H9 (cell line): ENCODE results near the gene MGAT4C. TPM values are rescaled to one million over a fixed set of nuclear protein-coding genes. Genes with fewer than 3 reads are reported as not detected.

ENCODE experiments used
- DNase-seq: peaks from one replicate; pipeline ENCODE4 v3.0.0-alpha.2; 2017
- H2AFZ ChIP-seq: one replicate; pipeline ENCODE4 v1.6.1; 2013; ENCODE audit warnings: mild to moderate bottlenecking, low read length, control low read depth, moderate library complexity
- H2AK5ac ChIP-seq: 2 replicates; pipeline ENCODE4 v1.6.1; 2013; ENCODE audit warnings: low read length, control low read depth, mixed read lengths; ENCODE audit not compliant: insufficient read length
- H2BK120ac ChIP-seq: one replicate; pipeline ENCODE4 v1.6.1; 2013; ENCODE audit warnings: low read depth, mild to moderate bottlenecking, low read length, control low read depth, inconsistent platforms; ENCODE audit not compliant: poor library complexity, severe bottlenecking
- H2BK12ac ChIP-seq: 2 replicates; pipeline ENCODE4 v1.6.1; 2013; ENCODE audit warnings: low read length, control low read depth, mixed read lengths, low read depth; ENCODE audit not compliant: insufficient read length
- H2BK15ac ChIP-seq: 2 replicates; pipeline ENCODE4 v1.6.1; 2013; ENCODE audit warnings: low read depth, low read length, control low read depth
- H2BK20ac ChIP-seq: one replicate; pipeline ENCODE4 v1.6.1; 2013; ENCODE audit warnings: low read depth, mild to moderate bottlenecking, low read length, control low read depth, inconsistent platforms; ENCODE audit not compliant: poor library complexity, severe bottlenecking
- H2BK5ac ChIP-seq: 2 replicates; pipeline ENCODE4 v1.6.1; 2013; ENCODE audit warnings: low read length, control low read depth, mixed read lengths; ENCODE audit not compliant: insufficient read length
- H3K14ac ChIP-seq: 2 replicates; pipeline ENCODE4 v1.6.1; 2013; ENCODE audit warnings: low read length, control low read depth; ENCODE audit not compliant: insufficient read depth
- H3K18ac ChIP-seq: 2 replicates; pipeline ENCODE4 v1.6.1; 2013; ENCODE audit warnings: low read depth, mild to moderate bottlenecking, mixed read lengths, low read length, control low read depth; ENCODE audit not compliant: insufficient read length
- H3K23ac ChIP-seq: 2 replicates; pipeline ENCODE4 v1.6.1; 2013; ENCODE audit warnings: low read length, control low read depth, mixed read lengths, low read depth; ENCODE audit not compliant: insufficient read length
- H3K23me2 ChIP-seq: 2 replicates; pipeline ENCODE4 v1.6.1; 2013; ENCODE audit warnings: low read depth, mild to moderate bottlenecking, mixed read lengths, low read length, control low read depth; ENCODE audit not compliant: insufficient read length, poor library complexity, severe bottlenecking
- H3K27ac ChIP-seq: 2 replicates; pipeline ENCODE4 v1.5.1; 2013; ENCODE audit warnings: low read length, control low read depth, mixed read lengths, low read depth; ENCODE audit not compliant: insufficient read length
- H3K27me3 ChIP-seq: 2 replicates; pipeline ENCODE4 v1.6.1; 2013; ENCODE audit warnings: low read length, control low read depth, inconsistent platforms; ENCODE audit not compliant: insufficient read depth
- H3K4ac ChIP-seq: 2 replicates; pipeline ENCODE4 v1.6.1; 2013; ENCODE audit warnings: low read depth, mild to moderate bottlenecking, control low read depth, inconsistent platforms, low read length, moderate library complexity
- H3K4me1 ChIP-seq: 2 replicates; pipeline ENCODE4 v1.6.1; 2013; ENCODE audit warnings: low read length, control low read depth, inconsistent platforms; ENCODE audit not compliant: insufficient read depth
- H3K4me2 ChIP-seq: 2 replicates; pipeline ENCODE4 v1.6.1; 2013; ENCODE audit warnings: low read length, control low read depth, mixed read lengths; ENCODE audit not compliant: insufficient read length, insufficient read depth
- H3K56ac ChIP-seq: 2 replicates; pipeline ENCODE4 v1.6.1; 2013; ENCODE audit warnings: low read depth, mild to moderate bottlenecking, mixed read lengths, low read length, control low read depth; ENCODE audit not compliant: insufficient read length
- H3K79me1 ChIP-seq: 2 replicates; pipeline ENCODE4 v1.6.1; 2013; ENCODE audit warnings: low read depth, mild to moderate bottlenecking, moderate library complexity, low read length, control low read depth, inconsistent platforms; ENCODE audit not compliant: insufficient read depth, poor library complexity, severe bottlenecking
- H3K79me2 ChIP-seq: 2 replicates; pipeline ENCODE4 v1.6.1; 2013; ENCODE audit warnings: low read length, control low read depth, inconsistent platforms; ENCODE audit not compliant: insufficient read depth
- H3K9ac ChIP-seq: 2 replicates; pipeline ENCODE4 v1.6.1; 2013; ENCODE audit warnings: low read length, control low read depth, mixed read lengths; ENCODE audit not compliant: insufficient read length; ENCODE audit errors: extremely low read depth
- H3K9me3 ChIP-seq: one replicate; pipeline ENCODE4 v1.6.1; 2013; ENCODE audit warnings: low read depth, low read length, inconsistent platforms; ENCODE audit not compliant: control insufficient read depth
- H3T11ph ChIP-seq: one replicate; pipeline ENCODE4 v1.6.1; 2013; ENCODE audit warnings: mild to moderate bottlenecking, low read length, control low read depth, inconsistent platforms
- H4K20me1 ChIP-seq: one replicate; pipeline ENCODE4 v1.6.1; 2013; ENCODE audit not compliant: control insufficient read depth, insufficient read length, insufficient read depth
- H4K5ac ChIP-seq: 2 replicates; pipeline ENCODE4 v1.6.1; 2013; ENCODE audit warnings: low read depth, mild to moderate bottlenecking, mixed read lengths, low read length, control low read depth; ENCODE audit not compliant: insufficient read length
- H4K8ac ChIP-seq: replicated peaks from 2 replicates; pipeline ENCODE4 v1.6.1; 2013; ENCODE audit warnings: low read length, control low read depth, mixed read lengths, low read depth; ENCODE audit not compliant: insufficient read length
- H4K91ac ChIP-seq: 2 replicates; pipeline ENCODE4 v1.6.1; 2013; ENCODE audit warnings: low read depth, mild to moderate bottlenecking, moderate library complexity, mixed read lengths, low read length, control low read depth; ENCODE audit not compliant: insufficient read length
- H3K27ac Mint-ChIP-seq, 3 experiments: 2 replicates in 2 of 3; 3 replicates in 1 of 3; pipeline ENCODE4 v1.8.0; 2020 to 2021; ENCODE audit warnings: mixed read lengths in 3 of 3, mild to moderate bottlenecking in 1 of 3, moderate library complexity in 1 of 3
- H3K27me3 Mint-ChIP-seq: 2 replicates; pipeline ENCODE4 v1.8.0; 2021; ENCODE audit warnings: low read depth, mild to moderate bottlenecking, moderate library complexity, mixed read lengths
- H3K36me3 Mint-ChIP-seq, 3 experiments: 2 replicates in 2 of 3; 3 replicates in 1 of 3; pipeline ENCODE4 v1.8.0; 2020 to 2021; ENCODE audit warnings: low read depth in 3 of 3, mixed read lengths in 3 of 3; ENCODE audit not compliant: insufficient read depth in 1 of 3
- H3K4me1 Mint-ChIP-seq, 2 experiments: 2 replicates each; pipeline ENCODE4 v1.8.0; 2020; ENCODE audit warnings: mixed read lengths in 2 of 2
- H3K4me3 Mint-ChIP-seq, 2 experiments: 2 replicates in 1 of 2; 3 replicates in 1 of 2; pipeline ENCODE4 v1.8.0; 2020 to 2021; ENCODE audit warnings: mild to moderate bottlenecking in 2 of 2, mixed read lengths in 2 of 2, moderate library complexity in 1 of 2
- H3K9me3 Mint-ChIP-seq, 2 experiments: 2 replicates in 1 of 2; 3 replicates in 1 of 2; pipeline ENCODE4 v1.8.0; 2020; ENCODE audit warnings: mild to moderate bottlenecking in 2 of 2, mixed read lengths in 2 of 2, moderate library complexity in 1 of 2
- WGBS: extraction: QIAGEN DNeasy Blood & Tissue Kit; methylation state at CpG from one replicate; pipeline ENCODE4 v1.1.7; 2013; ENCODE audit warnings: missing lambda C conversion rate, low lambda C conversion rate, mixed read lengths; ENCODE audit not compliant: insufficient read length; ENCODE audit errors: extremely low coverage; 5-methylcytosine and 5-hydroxymethylcytosine counted together
- total RNA-seq: library from RNA; stranded (reverse); gene quantifications from 2 replicates; pipeline ENCODE4 v1.2.1, GENCODE V29; 2021
- TF ChIP-seq, protein P1 (sequence below): fragments of 200-600 bp; sonication (generic); conservative IDR thresholded peaks from 3 replicates; pipeline ENCODE4 v1.8.0; 2021; ENCODE audit warnings: antibody characterized with exemption, mild to moderate bottlenecking

The MGAT4C gene
- total RNA-seq, 1 experiment from 2014 or later = 1.3 TPM

DNA sequence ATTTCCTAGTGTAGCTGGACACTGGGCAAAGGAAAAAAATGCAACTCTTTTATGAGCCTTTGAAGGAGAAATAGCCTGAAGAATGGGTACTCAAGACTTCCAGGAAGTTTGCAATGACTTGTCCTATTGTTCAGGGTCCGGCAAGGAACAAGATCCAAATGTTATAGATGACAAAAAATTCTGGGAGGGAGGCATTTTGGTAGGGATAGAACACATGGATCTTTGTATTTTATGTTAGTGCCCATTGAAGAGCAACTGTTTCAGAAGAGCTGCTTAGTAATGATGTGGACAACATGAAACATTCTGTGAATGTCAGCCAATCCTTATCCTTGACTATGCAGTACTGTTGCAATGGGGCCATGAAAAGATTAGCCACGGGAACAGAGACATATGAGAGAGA lies 138.0 kb downstream of the MGAT4C start:
- no peak overlapping the region for H4K91ac ChIP-seq
- H3K9ac ChIP-seq = no peak overlapping the region
- TF ChIP-seq, protein P1, sequence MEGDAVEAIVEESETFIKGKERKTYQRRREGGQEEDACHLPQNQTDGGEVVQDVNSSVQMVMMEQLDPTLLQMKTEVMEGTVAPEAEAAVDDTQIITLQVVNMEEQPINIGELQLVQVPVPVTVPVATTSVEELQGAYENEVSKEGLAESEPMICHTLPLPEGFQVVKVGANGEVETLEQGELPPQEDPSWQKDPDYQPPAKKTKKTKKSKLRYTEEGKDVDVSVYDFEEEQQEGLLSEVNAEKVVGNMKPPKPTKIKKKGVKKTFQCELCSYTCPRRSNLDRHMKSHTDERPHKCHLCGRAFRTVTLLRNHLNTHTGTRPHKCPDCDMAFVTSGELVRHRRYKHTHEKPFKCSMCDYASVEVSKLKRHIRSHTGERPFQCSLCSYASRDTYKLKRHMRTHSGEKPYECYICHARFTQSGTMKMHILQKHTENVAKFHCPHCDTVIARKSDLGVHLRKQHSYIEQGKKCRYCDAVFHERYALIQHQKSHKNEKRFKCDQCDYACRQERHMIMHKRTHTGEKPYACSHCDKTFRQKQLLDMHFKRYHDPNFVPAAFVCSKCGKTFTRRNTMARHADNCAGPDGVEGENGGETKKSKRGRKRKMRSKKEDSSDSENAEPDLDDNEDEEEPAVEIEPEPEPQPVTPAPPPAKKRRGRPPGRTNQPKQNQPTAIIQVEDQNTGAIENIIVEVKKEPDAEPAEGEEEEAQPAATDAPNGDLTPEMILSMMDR = no peak
- no peaks in the 10 kb centered on the region for H3K23me2 ChIP-seq
- H3K27ac ChIP-seq = no peak overlapping the region
- no peak overlapping the region for H2BK5ac ChIP-seq
- no peaks in the 10 kb centered on the region for H3K79me2 ChIP-seq
- H3K4me1 ChIP-seq = no peaks in the 10 kb centered on the region
- H3T11ph ChIP-seq = no peak overlapping the region
- H3K79me1 ChIP-seq = no peaks in the 10 kb centered on the region
- no peak overlapping the region for H4K8ac ChIP-seq
- no peak overlapping the region for H3K23ac ChIP-seq
- no peak overlapping the region for H3K4me3 Mint-ChIP-seq
- H3K36me3 Mint-ChIP-seq = no peaks in the 10 kb centered on the region; a peak in 1 of 7 replicates
- no peak overlapping the region for H2BK120ac ChIP-seq
- no peak overlapping the region for H3K4me2 ChIP-seq
- H4K5ac ChIP-seq = no peak overlapping the region
- no peak for DNase-seq
- H2BK15ac ChIP-seq = no peak overlapping the region
- no peaks in the 10 kb centered on the region for H3K27me3 Mint-ChIP-seq
- H3K4me1 Mint-ChIP-seq = no peaks in the 10 kb centered on the region
- no peak overlapping the region for H2AK5ac ChIP-seq
- H3K9me3 ChIP-seq = no peaks in the 10 kb centered on the region
- no peak overlapping the region for H3K56ac ChIP-seq
- H3K27ac Mint-ChIP-seq = no peak overlapping the region
- no peaks in the 10 kb centered on the region for H4K20me1 ChIP-seq
- H2BK12ac ChIP-seq = no peak overlapping the region
- no peak overlapping the region for H2AFZ ChIP-seq
- WGBS = no CpG with 5 or more reads among the region's 2 CpGs
- no peak overlapping the region for H3K14ac ChIP-seq
- no peak overlapping the region for H3K4ac ChIP-seq
- H3K9me3 Mint-ChIP-seq = no peaks in the 10 kb centered on the region
- H2BK20ac ChIP-seq = no peak overlapping the region
- no peaks in the 10 kb centered on the region for H3K27me3 ChIP-seq
- no peak overlapping the region for H3K18ac ChIP-seq
